K562 (cell line): Measurements from ENCODE around the gene GABARAP. TPM values are rescaled to one million over a fixed set of nuclear protein-coding genes. Genes with fewer than 3 reads are reported as not detected.

ENCODE experiments used
- ATAC-seq: fragments of 200-7000 bp; cut with Tn5 transposase; 3 replicates; pipeline ENCODE4 v1.9.1; 2020; ENCODE audit warnings: moderate library complexity
- BruUV-seq: library from RNA; stranded (reverse); fragments of 400-500 nt; replicated peaks from 2 replicates; lab custom pipeline; 2021; lab: Mats Ljungman, UMichigan
- CTCF ChIA-PET: fragments of 300-600 bp; formaldehyde crosslinking; extraction: SDS; loops from one replicate; lab custom pipeline; 2021; ENCODE audit warnings: low intra/inter-chr PET ratio; lab: Yijun Ruan, JAX
- POLR2A ChIA-PET: fragments of 300-600, 350-650 bp; sonication (Branson Sonifier 250); formaldehyde crosslinking; extraction: SDS; loops from one replicate; lab custom pipeline; 2021; ENCODE audit warnings: antibody characterized with exemption, inconsistent platforms; lab: Yijun Ruan, JAX
- DNase-seq, 4 experiments: peaks; one replicate each; pipeline versions ENCODE4 v3.0.0 to v3.0.0-alpha.2; 2011 to 2018; ENCODE audit warnings: low spot score in 3 of 4, mixed read lengths in 3 of 4; ENCODE audit errors: extremely low read depth in 1 of 4
- FAIRE-seq: peaks from 2 replicates; lab custom pipeline; 2011; peaks lifted over from hg19 to GRCh38; lab: Jason Lieb, UNC
- H2AFZ ChIP-seq: 2 replicates; pipeline ENCODE4 v1.6.0; 2011; ENCODE audit warnings: low read depth, low read length, control low read depth, inconsistent platforms
- H3K27ac ChIP-seq: fragments of 200-600 bp; 3 replicates; pipeline ENCODE4 v1.8.0; 2011; ENCODE audit warnings: low read depth, mild to moderate bottlenecking, control low read depth, inconsistent platforms, low read length, moderate library complexity, mixed read lengths; ENCODE audit errors: extremely low read depth
- H3K27me3 ChIP-seq, 2 experiments: fragments of 300-600 bp in 1 of 2; 2 replicates in 1 of 2; 3 replicates in 1 of 2; pipeline versions ENCODE4 v1.6.0 to v1.8.0; 2011; ENCODE audit warnings: inconsistent platforms in 2 of 2, low read length in 2 of 2, mild to moderate bottlenecking in 1 of 2, mixed read lengths in 1 of 2, moderate library complexity in 1 of 2; ENCODE audit not compliant: control insufficient read depth in 2 of 2, insufficient read depth in 2 of 2
- H3K36me3 ChIP-seq: fragments of 300-600 bp; 3 replicates; pipeline ENCODE4 v1.8.0; 2011; ENCODE audit warnings: mild to moderate bottlenecking, low read length, inconsistent platforms; ENCODE audit not compliant: control insufficient read depth, insufficient read depth
- H3K4me1 ChIP-seq, 2 experiments: fragments of 200-600 bp in 1 of 2; replicated peaks in 1 of 2; 2 replicates in 1 of 2; 3 replicates in 1 of 2; pipeline versions ENCODE4 v1.5.1 to v1.8.0; 2011; ENCODE audit warnings: inconsistent platforms in 2 of 2, low read length in 2 of 2, mild to moderate bottlenecking in 1 of 2, mixed read lengths in 1 of 2, moderate library complexity in 1 of 2; ENCODE audit not compliant: control insufficient read depth in 2 of 2, insufficient read depth in 2 of 2
- H3K4me2 ChIP-seq: 2 replicates; pipeline ENCODE4 v1.6.1; 2011; ENCODE audit warnings: low read length, control low read depth, inconsistent platforms, mixed read lengths; ENCODE audit not compliant: insufficient read depth
- H3K4me3 ChIP-seq: fragments of 200-600 bp; sonication (generic), shearing (Covaris generic); 2 replicates; pipeline ENCODE4 v1.5.1; 2016; ENCODE audit warnings: control low read depth, inconsistent platforms
- H3K79me2 ChIP-seq: fragments of 200-600 bp; 3 replicates; pipeline ENCODE4 v1.8.0; 2011; ENCODE audit warnings: low read length, inconsistent platforms; ENCODE audit not compliant: control insufficient read depth, insufficient read depth
- H3K9ac ChIP-seq, 2 experiments: 2 replicates each; pipeline versions ENCODE4 v1.6.0 to v1.6.1; 2011; ENCODE audit warnings: low read depth in 2 of 2, low read length in 2 of 2, control low read depth in 1 of 2, inconsistent platforms in 1 of 2, mild to moderate bottlenecking in 1 of 2, mixed read lengths in 1 of 2; ENCODE audit not compliant: insufficient read depth in 1 of 2
- H3K9me1 ChIP-seq: one replicate; pipeline ENCODE4 v1.6.0; 2011; ENCODE audit warnings: inconsistent platforms, mild to moderate bottlenecking, low read length, moderate library complexity; ENCODE audit not compliant: control insufficient read depth, insufficient read depth
- H3K9me3 ChIP-seq: replicated peaks from 2 replicates; pipeline ENCODE4 v1.5.1; 2011; ENCODE audit warnings: low read depth, low read length, inconsistent platforms; ENCODE audit not compliant: control insufficient read depth, insufficient read depth
- H4K20me1 ChIP-seq: replicated peaks from 2 replicates; pipeline ENCODE4 v1.6.1; 2011; ENCODE audit warnings: low read length, inconsistent platforms, mixed read lengths; ENCODE audit not compliant: control insufficient read depth, insufficient read depth
- EP300 ChIP-seq: IDR thresholded peaks from 2 replicates; pipeline ENCODE4 v1.6.1; 2012; ENCODE audit warnings: low read length, improper control_type of control experiment
- JUN ChIP-seq, 2 experiments: sonication (generic) in 1 of 2; formaldehyde crosslinking in 1 of 2; IDR thresholded peaks; 2 replicates each; pipeline versions ENCODE4 v1.6.1 to v1.8.0; 2012 to 2022; ENCODE audit warnings: borderline replicate concordance in 2 of 2, mild to moderate bottlenecking in 2 of 2, improper control_type of control experiment in 1 of 2, low read depth in 1 of 2, low read length in 1 of 2, missing genetic modification reagents in 1 of 2
- NBN ChIP-seq: fragments of 450-650 bp; IDR thresholded peaks from 2 replicates; pipeline ENCODE4 v1.6.1; 2016; ENCODE audit warnings: low read depth, mild to moderate bottlenecking
- NFXL1 ChIP-seq: fragments of 450-650 bp; formaldehyde crosslinking; IDR thresholded peaks from 2 replicates; pipeline ENCODE4 v1.4.0; 2021; ENCODE audit warnings: mild to moderate bottlenecking
- PCBP1 ChIP-seq: fragments of 200-400 bp; formaldehyde crosslinking; IDR thresholded peaks from 2 replicates; pipeline ENCODE4 v1.6.1; 2018; ENCODE audit warnings: mild to moderate bottlenecking, low read depth, low read length; ENCODE audit not compliant: poor library complexity, severe bottlenecking
- POLR2A ChIP-seq: fragments of 450-650 bp; conservative IDR thresholded peaks from 2 replicates; pipeline ENCODE4 v1.6.1; 2016
- RBBP5 ChIP-seq: fragments of 200-600 bp; sonication (generic); IDR thresholded peaks from 2 replicates; pipeline ENCODE4 v1.6.1; 2012; ENCODE audit warnings: borderline replicate concordance, mild to moderate bottlenecking, low read length, control low read depth, inconsistent platforms; ENCODE audit not compliant: insufficient read depth, poor library complexity, severe bottlenecking
- REST ChIP-seq, 2 experiments: fragments of 450-650 bp; formaldehyde crosslinking in 1 of 2; IDR thresholded peaks; 2 replicates each; pipeline versions ENCODE4 v1.4.0 to v1.6.1; 2014 to 2020; ENCODE audit warnings: mild to moderate bottlenecking in 2 of 2, borderline replicate concordance in 1 of 2, low read depth in 1 of 2
- ZNF354B ChIP-seq: fragments of 250-450 bp; sonication (Bioruptor Pico); IDR thresholded peaks from 2 replicates; pipeline ENCODE4 v1.4.0; 2020
- ZNF766 ChIP-seq: fragments of 200-800 bp; sonication (Bioruptor generic); conservative IDR thresholded peaks from 2 replicates; pipeline ENCODE4 v1.6.1; 2016; ENCODE audit warnings: missing genetic modification characterization, missing compliant biosample characterization
- WGBS: fragments of 100-300 bp; shearing (Covaris generic); methylation state at CpG from one replicate; pipeline ENCODE4 v1.1.6; 2016; ENCODE audit warnings: low coverage, mixed read lengths; ENCODE audit not compliant: insufficient coverage; ENCODE audit errors: missing lambda C conversion rate; 5-methylcytosine and 5-hydroxymethylcytosine counted together
- in situ Hi-C: fragments of 300-500 bp; cut with MboI; formaldehyde crosslinking; loops from 4 replicates; pipeline ENCODE4 v1.15.0; 2018; ENCODE audit warnings: inconsistent platforms, mixed read lengths
- intact Hi-C: fragments of 100-400 bp; cut with micrococcal nuclease; formaldehyde crosslinking; loops from 2 replicates; pipeline ENCODE4 v1.14.2; 2022
- polyA plus RNA-seq, 8 experiments: library from polyadenylated mRNA; depleted of rRNA in 4 of 8; stranded (reverse) in 5 of 8; unstranded in 3 of 8; fragments of >200 nt; fragmentation: Nextera tagmentation in 2 of 8; fragmentation: Illumina TruSeq in 1 of 8; extraction: Ambion mirVana in 2 of 8; extraction: Trizol in 1 of 8; gene quantifications; 2 replicates each; pipeline versions ENCODE4 v1.2.1 to v1.2.3, GENCODE V29; 2011 to 2014; ENCODE audit warnings: inconsistent platforms in 1 of 8, missing spikeins in 1 of 8
- total RNA-seq, 7 experiments: library from RNA; depleted of rRNA in 6 of 7; stranded (reverse); fragments of >200 nt in 6 of 7; fragmentation: Illumina TruSeq in 2 of 7; extraction: Trizol in 2 of 7; gene quantifications; 2 replicates each; pipeline versions ENCODE4 v1.2.1 to v1.2.3, GENCODE V29; 2011 to 2021; ENCODE audit warnings: low replicate concordance in 1 of 7

GABARAP gene
- total and polyA plus RNA-seq, 9 of the 15 experiments (the other 6 are each of a cell fraction or from before 2014, with no cell fraction given), result 47.5 to 373 (median 152) TPM

- TF ChIP-seq NFXL1 (CRISPR knock-in tag) (peak; percentile 63; the same call in 1 of the 2 replicates), RBBP5 (peak; percentile 54), ZNF766 (CRISPR knock-in tag) (peak; percentile 58), ZNF354B (no peak), POLR2A (peak; percentile 68), EP300 (peak; percentile 31; the same call in 1 of the 2 replicates), JUN (IDR thresholded peaks at IDR 0.05; ENCODE audit: borderline replicate concordance, low read depth, low read length) (peak; percentile 79), JUN (CRISPR knock-in tag; IDR thresholded peaks at IDR 0.05; ENCODE audit: borderline replicate concordance) (no peak)
These were observed 22.2 kb downstream of the GABARAP start, which contains the start of the genes ACADVL and DLG4 (continued) for GRCh38 chr17:7219812-7220592.

- intact Hi-C loops (no loop called here), in situ Hi-C loops (no loop called here)
- Histone ChIP-seq H3K9me1 (peaks cover 6% of the 10 kb centered on the region), H3K4me3 (peak overlapping the region; percentile 87), H3K9ac (peak overlapping the region; percentile 90 to 99), H3K27me3 (no peaks in the 10 kb centered on the region), H2AFZ (peak overlapping the region; percentile 94), H3K36me3 (peaks cover 39% of the 10 kb centered on the region; the same call in 2 of the 3 replicates), H3K4me2 (peak overlapping the region; percentile 93), H3K27ac (peak overlapping the region; percentile 90), H3K79me2 (peaks cover 42% of the 10 kb centered on the region), H3K4me1 (peaks cover 40 to 56% of the 10 kb centered on the region in 2 experiments), H4K20me1 (peaks cover 6% of the 10 kb centered on the region), H3K9me3 (no peaks in the 10 kb centered on the region)
- FAIRE-seq, result no peak
- DNase-seq, result no peak
- 15% methylated on average over 12 of the region's 12 CpGs for WGBS
- no peak; the same call in 2 of the 3 replicates for ATAC-seq
- no TSS peak for BruUV-seq
- ChIA-PET POLR2A (interaction anchor here (0.5 to 7.7 kb wide), 9 partner anchors 11 to 318 kb away, joined by 3 to 73 read pairs (median 3); partner anchors contain the start of genes DVL2, GABARAP, PHF23 and SLC16A13), CTCF (no interaction called here)
- TF ChIP-seq PCBP1 (no peak), REST (IDR thresholded peaks at IDR 0.05; ENCODE audit: borderline replicate concordance) (no peak), REST (CRISPR knock-in tag; IDR thresholded peaks at IDR 0.05; ENCODE audit: low read depth) (no peak), NBN (peak; percentile 40; the same call in 1 of the 2 replicates)
These were observed 22.9 kb downstream of the GABARAP start for GRCh38 chr17:7219229-7219811.
